Fibroblast of the aortic adventitia (primary cell): ENCODE results near the gene MMP13. TPM values are rescaled to one million over a fixed set of nuclear protein-coding genes. Genes with fewer than 3 reads are reported as not detected.
"Not testable (repeated sequence)": the region's sequence is repeated elsewhere in the genome, so short reads cannot be mapped to it uniquely, and the experiment has no call there.

ENCODE experiments used
- DNase-seq: peaks from one replicate; pipeline ENCODE4 v3.0.0-alpha.2; 2010; ENCODE audit warnings: low read depth
- H3K4me3 ChIP-seq: 2 replicates; pipeline ENCODE4 v1.5.1; 2011; ENCODE audit warnings: low read depth, mild to moderate bottlenecking, control low read depth, low read length, moderate library complexity
- CTCF ChIP-seq: IDR thresholded peaks from 2 replicates; pipeline ENCODE4 v1.5.1; 2011; ENCODE audit warnings: mild to moderate bottlenecking, low read length, control low read depth, inconsistent platforms; ENCODE audit not compliant: insufficient read depth
- total RNA-seq: library from RNA; depleted of rRNA; stranded (reverse); fragments of >200 nt; gene quantifications from 2 replicates; pipeline ENCODE4 v1.2.3, GENCODE V29; 2012; ENCODE audit warnings: low replicate concordance

The MMP13 gene
- total RNA-seq, 1 donor, result not detected

GRCh38 chr11:102985850-102986249 lies 30.3 kb upstream of the MMP13 start:
- TF ChIP-seq CTCF, result no peak
- no peak overlapping the region for H3K4me3 ChIP-seq
- no peak for DNase-seq

- no peak for TF ChIP-seq CTCF
- DNase-seq, result peak; percentile 19
- H3K4me3 ChIP-seq, result no peak overlapping the region
Observed at GRCh38 chr11:102983486-102983885, 28.0 kb upstream of the MMP13 start.

GRCh38 chr11:102981324-102981910 lies 25.9 kb upstream of the MMP13 start:
- no peak overlapping the region for H3K4me3 ChIP-seq
- TF ChIP-seq CTCF, result no peak
- DNase-seq, result peak; percentile 18

- H3K4me3 ChIP-seq, result no peak overlapping the region
- DNase-seq, result peak; percentile 81
- no peak for TF ChIP-seq CTCF
Observed at GRCh38 chr11:102974552-102975280, 19.2 kb upstream of the MMP13 start.

- not testable (repeated sequence) for H3K4me3 ChIP-seq
Observed at GRCh38 chr11:102973698-102974097, 18.2 kb upstream of the MMP13 start.

GRCh38 chr11:102972853-102973252 lies 17.3 kb upstream of the MMP13 start:
- TF ChIP-seq CTCF, result no peak
- peak; percentile 18 for DNase-seq
- H3K4me3 ChIP-seq, result no peak overlapping the region

More at GRCh38 chr11:102973698-102974097, 18.2 kb upstream of the MMP13 start:
- DNase-seq, result not testable (repeated sequence)

- TF ChIP-seq CTCF, result no peak
- no peak overlapping the region for H3K4me3 ChIP-seq
- DNase-seq, result peak; percentile 76
Observed at GRCh38 chr11:102971766-102972165, 16.2 kb upstream of the MMP13 start.
